Lung (tissue), 12 donors: ENCODE measurements around the gene TMEM178B. TPM values are rescaled to one million over a fixed set of nuclear protein-coding genes. Genes with fewer than 3 reads are reported as not detected.

Experiments used
- ATAC-seq: fragments of 200-7000 bp; cut with Tn5 transposase; one replicate; pipeline ENCODE4 v1.9.1; 2020; ENCODE audit warnings: moderate number of reproducible peaks; ENCODE audit not compliant: insufficient read depth, low FRiP score
- DNase-seq, 3 donors: peaks; one replicate each; pipeline ENCODE4 v3.0.0-alpha.2; 2013 to 2017
- H3K27ac ChIP-seq, 2 donors: one replicate each; pipeline ENCODE4 v1.5.1; 2013; ENCODE audit warnings: mild to moderate bottlenecking in 2 of 2, moderate library complexity in 2 of 2, control low read depth in 1 of 2, inconsistent platforms in 1 of 2, low read depth in 1 of 2, low read length in 1 of 2
- H3K27me3 ChIP-seq, 3 donors: one replicate each; pipeline ENCODE4 v1.5.1; 2013; ENCODE audit warnings: low read length in 2 of 3; ENCODE audit not compliant: control insufficient read depth in 3 of 3, insufficient read depth in 3 of 3
- H3K36me3 ChIP-seq, 4 donors: one replicate each; pipeline ENCODE4 v1.5.1; 2013; ENCODE audit warnings: low read length in 4 of 4, mild to moderate bottlenecking in 1 of 4, moderate library complexity in 1 of 4; ENCODE audit not compliant: control insufficient read depth in 4 of 4, insufficient read depth in 4 of 4
- H3K4me1 ChIP-seq, 5 donors: one replicate each; pipeline ENCODE4 v1.5.1; 2013; ENCODE audit warnings: low read length in 5 of 5, mild to moderate bottlenecking in 2 of 5, moderate library complexity in 1 of 5; ENCODE audit not compliant: control insufficient read depth in 5 of 5, insufficient read depth in 5 of 5
- H3K4me3 ChIP-seq: one replicate; pipeline ENCODE4 v1.5.1; 2013; ENCODE audit warnings: mild to moderate bottlenecking, control low read depth, moderate library complexity
- H3K9ac ChIP-seq, 2 donors: one replicate each; pipeline ENCODE4 v1.5.1; 2013; ENCODE audit warnings: low read length in 2 of 2, control low read depth in 1 of 2; ENCODE audit not compliant: insufficient read depth in 1 of 2
- H3K9me3 ChIP-seq, 4 donors: one replicate each; pipeline ENCODE4 v1.5.1; 2013; ENCODE audit warnings: low read length in 3 of 4, mild to moderate bottlenecking in 1 of 4, moderate library complexity in 1 of 4; ENCODE audit not compliant: control insufficient read depth in 4 of 4, insufficient read depth in 3 of 4
- WGBS, 2 donors: extraction: QIAGEN DNeasy Blood & Tissue Kit; methylation state at CpG; one replicate each; pipeline ENCODE4 v1.1.7; 2013; 5-methylcytosine and 5-hydroxymethylcytosine counted together
- polyA plus RNA-seq, 2 donors: library from polyadenylated mRNA; stranded (reverse); fragments of 200-250 nt; gene quantifications; one replicate each; pipeline ENCODE4 v1.2.1, GENCODE V29; 2013
- total RNA-seq, 2 donors: library from RNA; depleted of rRNA in 1 of 2; stranded (reverse); fragments of >200 nt in 1 of 2; gene quantifications; one replicate each; pipeline ENCODE4 v1.2.1, GENCODE V29; 2014 to 2021
- TF ChIP-seq, protein P1 (sequence below): IDR thresholded peaks from 2 replicates; pipeline ENCODE4 v1.5.1; 2012; ENCODE audit warnings: mild to moderate bottlenecking; ENCODE audit errors: control extremely low read depth, extremely low read depth
- donor health status: control.
- donor health status: control.
- donor health status: Bipolar disorder and iron deficiency.
- donor health status: healthy.
- donor health status: DM: yes; HTN: yes; CAD: no.

TMEM178B gene
- total and polyA plus RNA-seq, 4 donors, result 0.04 to 2.4 (median 0.48) TPM

DNA sequence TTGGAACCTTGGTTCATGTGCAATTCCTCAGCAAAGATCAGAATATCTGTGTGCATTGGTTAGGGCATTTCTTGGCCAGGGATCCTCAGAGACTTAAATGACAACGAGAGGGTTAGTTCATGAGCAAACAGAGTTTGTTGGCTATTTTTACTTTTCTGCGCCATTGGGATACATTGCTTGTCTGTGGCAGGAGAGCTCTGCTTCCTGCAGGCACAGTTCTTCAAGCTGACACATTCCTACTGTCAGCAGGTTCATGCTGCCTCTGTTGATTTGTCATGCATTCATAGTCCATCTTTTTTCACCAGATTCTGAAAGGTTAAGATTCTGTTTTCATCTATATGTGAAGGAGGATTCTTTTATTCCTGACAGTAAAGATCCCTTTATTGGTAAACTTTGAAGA, 139.4 kb downstream of the TMEM178B start:
- no peaks in the 10 kb centered on the region for H3K4me1 ChIP-seq
- DNase-seq (no peak), ATAC-seq (no peak)
- no peaks in the 10 kb centered on the region for H3K27me3 ChIP-seq
- no peaks in the 10 kb centered on the region for H3K36me3 ChIP-seq
- no peak overlapping the region for H3K4me3 ChIP-seq
- WGBS, 2 donors, result 68 to 88% methylated on average over 2 of the region's 2 CpGs
- no peak overlapping the region for H3K9ac ChIP-seq
- H3K9me3 ChIP-seq, result no peaks in the 10 kb centered on the region
- TF ChIP-seq, protein P1, sequence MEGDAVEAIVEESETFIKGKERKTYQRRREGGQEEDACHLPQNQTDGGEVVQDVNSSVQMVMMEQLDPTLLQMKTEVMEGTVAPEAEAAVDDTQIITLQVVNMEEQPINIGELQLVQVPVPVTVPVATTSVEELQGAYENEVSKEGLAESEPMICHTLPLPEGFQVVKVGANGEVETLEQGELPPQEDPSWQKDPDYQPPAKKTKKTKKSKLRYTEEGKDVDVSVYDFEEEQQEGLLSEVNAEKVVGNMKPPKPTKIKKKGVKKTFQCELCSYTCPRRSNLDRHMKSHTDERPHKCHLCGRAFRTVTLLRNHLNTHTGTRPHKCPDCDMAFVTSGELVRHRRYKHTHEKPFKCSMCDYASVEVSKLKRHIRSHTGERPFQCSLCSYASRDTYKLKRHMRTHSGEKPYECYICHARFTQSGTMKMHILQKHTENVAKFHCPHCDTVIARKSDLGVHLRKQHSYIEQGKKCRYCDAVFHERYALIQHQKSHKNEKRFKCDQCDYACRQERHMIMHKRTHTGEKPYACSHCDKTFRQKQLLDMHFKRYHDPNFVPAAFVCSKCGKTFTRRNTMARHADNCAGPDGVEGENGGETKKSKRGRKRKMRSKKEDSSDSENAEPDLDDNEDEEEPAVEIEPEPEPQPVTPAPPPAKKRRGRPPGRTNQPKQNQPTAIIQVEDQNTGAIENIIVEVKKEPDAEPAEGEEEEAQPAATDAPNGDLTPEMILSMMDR, result no peak
- no peak overlapping the region for H3K27ac ChIP-seq

DNA sequence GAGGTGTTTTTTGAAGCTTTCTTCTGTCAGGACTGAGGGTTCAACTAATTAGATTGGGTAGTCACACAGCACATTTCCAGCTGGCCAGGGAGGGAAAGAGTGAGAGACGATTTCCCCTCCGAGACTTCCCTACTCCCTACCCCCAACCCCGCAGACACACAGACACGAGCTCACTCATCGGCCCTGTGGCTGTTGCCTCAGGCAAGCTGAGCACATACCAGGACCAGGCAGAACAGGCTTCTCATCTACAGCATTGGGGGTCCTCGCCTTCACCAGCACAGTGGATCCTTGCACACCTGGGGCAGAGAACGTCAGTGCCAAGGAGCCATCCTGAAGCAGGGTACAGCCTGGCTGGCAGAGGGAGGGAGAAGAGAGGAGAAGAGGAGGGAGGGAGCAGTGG, 144.1 kb downstream of the TMEM178B start:
- no peak for ATAC-seq
- no peak overlapping the region for H3K27ac ChIP-seq
- H3K27me3 ChIP-seq, result no peaks in the 10 kb centered on the region
- no peak overlapping the region for H3K4me3 ChIP-seq
- no peak overlapping the region for H3K9ac ChIP-seq
- WGBS, 2 donors, result 70 to 75% methylated on average over 7 of the region's 7 CpGs
- no peaks in the 10 kb centered on the region for H3K9me3 ChIP-seq
- no peaks in the 10 kb centered on the region for H3K36me3 ChIP-seq
- H3K4me1 ChIP-seq, result no peaks in the 10 kb centered on the region
- DNase-seq, result no peak
- TF ChIP-seq, protein P1, result no peak

DNA sequence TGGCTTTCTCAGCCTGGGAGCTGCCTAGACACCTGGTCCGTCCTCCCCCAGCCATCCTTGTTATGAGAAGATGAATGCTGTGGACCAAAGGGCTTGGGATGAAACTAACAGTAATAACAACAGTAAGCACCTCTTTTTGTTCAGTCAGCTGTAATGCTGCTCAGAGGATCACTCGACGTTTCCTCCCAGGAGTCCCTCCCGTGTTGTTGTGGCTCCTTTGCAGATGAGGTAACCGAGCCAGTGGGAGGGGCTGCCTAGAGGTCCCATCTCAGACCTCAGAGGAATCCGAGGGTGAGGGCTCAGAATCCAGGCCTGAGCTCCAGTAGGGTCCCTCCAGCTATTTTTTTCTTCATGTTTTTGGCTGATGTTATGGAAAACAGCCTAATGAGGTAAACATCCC, 145.1 kb downstream of the TMEM178B start:
- H3K36me3 ChIP-seq, result no peaks in the 10 kb centered on the region
- no peaks in the 10 kb centered on the region for H3K27me3 ChIP-seq
- H3K4me3 ChIP-seq, result no peak overlapping the region
- H3K9ac ChIP-seq, result no peak overlapping the region
- no peaks in the 10 kb centered on the region for H3K9me3 ChIP-seq
- DNase-seq (no peak), ATAC-seq (no peak)
- TF ChIP-seq, protein P1, result no peak
- H3K27ac ChIP-seq, result no peak overlapping the region
- 56 to 79% methylated on average over 5 to 6 of the region's 6 CpGs for WGBS, 2 donors
- no peaks in the 10 kb centered on the region for H3K4me1 ChIP-seq

DNA sequence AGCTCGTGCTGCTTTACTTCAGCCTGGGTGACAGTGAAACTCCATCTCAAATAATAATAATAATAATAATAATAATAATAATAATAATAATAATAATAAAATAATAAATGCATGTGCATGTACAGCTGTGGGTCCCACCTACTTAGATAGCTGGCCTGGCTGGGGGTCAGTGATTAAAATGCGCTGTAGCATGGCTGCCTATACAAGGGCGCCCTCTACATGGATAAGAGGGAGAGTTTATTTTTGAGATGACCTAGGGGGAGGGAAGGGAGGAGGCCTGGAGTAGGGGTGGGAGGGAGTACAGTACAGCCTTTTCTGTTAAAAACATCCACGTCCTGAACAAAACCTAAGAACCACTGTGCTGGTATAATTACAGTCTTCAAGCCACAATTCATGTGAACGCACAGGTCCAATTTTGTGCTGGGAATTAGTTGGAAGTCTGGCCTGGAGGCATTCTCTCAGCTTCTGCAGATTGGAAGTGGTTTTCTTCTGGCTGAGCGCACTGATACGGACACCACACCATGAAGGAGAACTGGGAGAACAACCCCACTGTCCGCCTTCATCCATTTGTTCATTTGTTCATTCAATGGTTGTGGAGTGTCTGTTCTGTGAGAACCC, 146.5 kb downstream of the TMEM178B start:
- 81 to 82% methylated on average over 8 of the region's 8 CpGs for WGBS, 2 donors
- H3K36me3 ChIP-seq, result no peaks in the 10 kb centered on the region
- no peak for ATAC-seq
- peaks cover 0 to 4% (median 0%) of the 10 kb centered on the region in 4 donors for H3K9me3 ChIP-seq
- H3K27ac ChIP-seq, result no peak overlapping the region
- H3K4me1 ChIP-seq, result no peaks in the 10 kb centered on the region
- no peaks in the 10 kb centered on the region for H3K27me3 ChIP-seq
- TF ChIP-seq, protein P1, result no peak
- DNase-seq, result peak in 2 of 3 donors; percentile 31 to 34
- H3K4me3 ChIP-seq, result no peak overlapping the region
- H3K9ac ChIP-seq, result no peak overlapping the region
